Panc1 (cell line): ENCODE data around the gene DUT. TPM values are rescaled to one million over a fixed set of nuclear protein-coding genes. Genes with fewer than 3 reads are reported as not detected.

Experiments used
- ATAC-seq: fragments of 200-7000 bp; cut with Tn5 transposase; 2 replicates; pipeline ENCODE4 v1.9.1; 2020; ENCODE audit warnings: mild to moderate bottlenecking, moderate library complexity
- BruUV-seq: library from RNA; stranded (reverse); fragments of 400-500 nt; replicated peaks from 2 replicates; lab custom pipeline; 2021; lab: Mats Ljungman, UMichigan
- CTCF ChIA-PET: fragments of 300-600 bp; sonication (Branson Sonifier 250); formaldehyde crosslinking; loops from one replicate; lab custom pipeline; 2022; ENCODE audit warnings: antibody characterized with exemption; lab: Charles Lee
- POLR2A ChIA-PET: fragments of 300-600 bp; sonication (Branson Sonifier 250); formaldehyde crosslinking; loops from one replicate; lab custom pipeline; 2022; ENCODE audit warnings: antibody characterized with exemption; lab: Charles Lee
- DNase-seq: peaks from one replicate; pipeline ENCODE4 v3.0.0-alpha.2; 2010; ENCODE audit warnings: low read depth, low spot score
- H3K27ac ChIP-seq: 2 replicates; pipeline ENCODE4 v1.5.1; 2011; ENCODE audit warnings: mild to moderate bottlenecking, low read length, inconsistent platforms
- H3K27me3 ChIP-seq: fragments of 200-500 bp; sonication (Bioruptor generic); 2 replicates; pipeline ENCODE4 v1.6.0; 2014; ENCODE audit warnings: low read length, inconsistent platforms; ENCODE audit not compliant: control insufficient read depth, insufficient read depth
- H3K36me3 ChIP-seq: fragments of 200-500 bp; sonication (Bioruptor generic); 2 replicates; pipeline ENCODE4 v1.5.1; 2014; ENCODE audit warnings: inconsistent platforms, mild to moderate bottlenecking, low read length, moderate library complexity; ENCODE audit not compliant: control insufficient read depth, insufficient read depth
- H3K4me1 ChIP-seq: 2 replicates; pipeline ENCODE4 v1.5.1; 2011; ENCODE audit warnings: inconsistent platforms, mild to moderate bottlenecking, low read length, moderate library complexity; ENCODE audit not compliant: control insufficient read depth, insufficient read depth
- H3K4me3 ChIP-seq, 2 experiments: 2 replicates each; pipeline ENCODE4 v1.5.1; 2011 to 2012; ENCODE audit warnings: low read depth in 2 of 2, low read length in 2 of 2, mild to moderate bottlenecking in 2 of 2, inconsistent platforms in 1 of 2, moderate library complexity in 1 of 2
- H3K9me3 ChIP-seq: fragments of 200-500 bp; sonication (Bioruptor generic); 2 replicates; pipeline ENCODE4 v1.5.1; 2014; ENCODE audit warnings: low read depth, mild to moderate bottlenecking, inconsistent platforms, low read length, moderate library complexity; ENCODE audit not compliant: control insufficient read depth, insufficient read depth
- POLR2AphosphoS5 ChIP-seq: IDR thresholded peaks from 2 replicates; pipeline ENCODE4 v1.6.1; 2012; ENCODE audit warnings: mild to moderate bottlenecking, low read depth, low read length, moderate library complexity
- SIN3A ChIP-seq: IDR thresholded peaks from 2 replicates; pipeline ENCODE4 v1.6.1; 2012; ENCODE audit warnings: low read depth, mild to moderate bottlenecking, low read length, moderate library complexity, borderline replicate concordance; ENCODE audit not compliant: insufficient read depth
- TCF7L2 ChIP-seq: IDR thresholded peaks from 2 replicates; pipeline ENCODE4 v1.6.1; 2011; ENCODE audit warnings: mild to moderate bottlenecking, low read depth, low read length, inconsistent platforms
- in situ Hi-C: cut with HindIII; loops from 2 replicates; pipeline ENCODE4 v1.10.0; 2016; ENCODE audit warnings: low sequenced_read_pairs, low pct_unique_long_range_greater_than_20kb
- intact Hi-C: fragments of 100-400 bp; cut with micrococcal nuclease; formaldehyde crosslinking; loops from one replicate; pipeline ENCODE4 v1.10.0; 2022; ENCODE audit not compliant: unreplicated experiment
- total RNA-seq: library from RNA; stranded (reverse); gene quantifications from one replicate; pipeline ENCODE4 v1.2.1, GENCODE V29; 2021; ENCODE audit not compliant: unreplicated experiment
- TF ChIP-seq, protein P1 (sequence below), 2 experiments: IDR thresholded peaks; 2 replicates each; pipeline ENCODE4 v1.6.1; 2011 to 2012; ENCODE audit warnings: low read depth in 2 of 2, control low read depth in 1 of 2, low read length in 1 of 2, mild to moderate bottlenecking in 1 of 2, moderate library complexity in 1 of 2; ENCODE audit not compliant: insufficient read depth in 1 of 2
- TF ChIP-seq, protein P2 (sequence below): fragments of 450-650 bp; IDR thresholded peaks from 2 replicates; pipeline ENCODE4 v1.5.1; 2017; ENCODE audit warnings: mild to moderate bottlenecking

Gene DUT
- total RNA-seq, 1 experiment from 2014 or later: 220 TPM

DNA sequence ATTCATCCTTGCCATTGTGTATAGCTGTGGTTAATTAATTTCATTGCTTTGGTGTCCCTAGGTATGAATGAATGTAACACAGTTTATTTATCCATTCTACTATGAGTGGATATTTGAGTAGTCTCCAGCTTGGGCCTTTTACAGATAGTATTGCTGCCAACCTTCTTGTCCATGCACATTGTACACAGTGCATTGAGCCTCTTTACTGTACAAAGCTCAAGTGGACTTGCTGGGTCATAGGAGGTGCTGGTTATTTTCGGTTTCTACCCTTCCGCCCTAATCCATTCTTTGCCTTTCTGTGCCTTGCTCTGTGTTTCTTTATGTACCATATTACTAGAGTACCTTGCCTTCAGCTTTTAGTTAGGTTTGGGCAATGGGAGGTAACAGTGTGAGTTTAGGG lies 60.7 kb downstream of the DUT start:
- in situ Hi-C loops: no loop called here
- Histone ChIP-seq H3K4me1 (no peaks in the 10 kb centered on the region), H3K27me3 (no peaks in the 10 kb centered on the region), H3K36me3 (no peaks in the 10 kb centered on the region), H3K4me3 (no peak overlapping the region), H3K27ac (no peak overlapping the region), H3K9me3 (no peaks in the 10 kb centered on the region)
- CTCF ChIA-PET: no interaction called here
- intact Hi-C loops: no loop called here
- POLR2A ChIA-PET: no interaction called here
- no peak for ATAC-seq
- no peak for DNase-seq
- no TSS peak for BruUV-seq
- TF ChIP-seq, protein P1, sequence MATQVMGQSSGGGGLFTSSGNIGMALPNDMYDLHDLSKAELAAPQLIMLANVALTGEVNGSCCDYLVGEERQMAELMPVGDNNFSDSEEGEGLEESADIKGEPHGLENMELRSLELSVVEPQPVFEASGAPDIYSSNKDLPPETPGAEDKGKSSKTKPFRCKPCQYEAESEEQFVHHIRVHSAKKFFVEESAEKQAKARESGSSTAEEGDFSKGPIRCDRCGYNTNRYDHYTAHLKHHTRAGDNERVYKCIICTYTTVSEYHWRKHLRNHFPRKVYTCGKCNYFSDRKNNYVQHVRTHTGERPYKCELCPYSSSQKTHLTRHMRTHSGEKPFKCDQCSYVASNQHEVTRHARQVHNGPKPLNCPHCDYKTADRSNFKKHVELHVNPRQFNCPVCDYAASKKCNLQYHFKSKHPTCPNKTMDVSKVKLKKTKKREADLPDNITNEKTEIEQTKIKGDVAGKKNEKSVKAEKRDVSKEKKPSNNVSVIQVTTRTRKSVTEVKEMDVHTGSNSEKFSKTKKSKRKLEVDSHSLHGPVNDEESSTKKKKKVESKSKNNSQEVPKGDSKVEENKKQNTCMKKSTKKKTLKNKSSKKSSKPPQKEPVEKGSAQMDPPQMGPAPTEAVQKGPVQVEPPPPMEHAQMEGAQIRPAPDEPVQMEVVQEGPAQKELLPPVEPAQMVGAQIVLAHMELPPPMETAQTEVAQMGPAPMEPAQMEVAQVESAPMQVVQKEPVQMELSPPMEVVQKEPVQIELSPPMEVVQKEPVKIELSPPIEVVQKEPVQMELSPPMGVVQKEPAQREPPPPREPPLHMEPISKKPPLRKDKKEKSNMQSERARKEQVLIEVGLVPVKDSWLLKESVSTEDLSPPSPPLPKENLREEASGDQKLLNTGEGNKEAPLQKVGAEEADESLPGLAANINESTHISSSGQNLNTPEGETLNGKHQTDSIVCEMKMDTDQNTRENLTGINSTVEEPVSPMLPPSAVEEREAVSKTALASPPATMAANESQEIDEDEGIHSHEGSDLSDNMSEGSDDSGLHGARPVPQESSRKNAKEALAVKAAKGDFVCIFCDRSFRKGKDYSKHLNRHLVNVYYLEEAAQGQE (IDR thresholded peaks at IDR 0.05; ENCODE audit: insufficient read depth in 1 of 2, low read depth in 2 of 2, low read length in 1 of 2): no peak
- no peak for TF ChIP-seq TCF7L2
- no peak for TF ChIP-seq POLR2AphosphoS5
- TF ChIP-seq SIN3A: no peak
- TF ChIP-seq, protein P2, sequence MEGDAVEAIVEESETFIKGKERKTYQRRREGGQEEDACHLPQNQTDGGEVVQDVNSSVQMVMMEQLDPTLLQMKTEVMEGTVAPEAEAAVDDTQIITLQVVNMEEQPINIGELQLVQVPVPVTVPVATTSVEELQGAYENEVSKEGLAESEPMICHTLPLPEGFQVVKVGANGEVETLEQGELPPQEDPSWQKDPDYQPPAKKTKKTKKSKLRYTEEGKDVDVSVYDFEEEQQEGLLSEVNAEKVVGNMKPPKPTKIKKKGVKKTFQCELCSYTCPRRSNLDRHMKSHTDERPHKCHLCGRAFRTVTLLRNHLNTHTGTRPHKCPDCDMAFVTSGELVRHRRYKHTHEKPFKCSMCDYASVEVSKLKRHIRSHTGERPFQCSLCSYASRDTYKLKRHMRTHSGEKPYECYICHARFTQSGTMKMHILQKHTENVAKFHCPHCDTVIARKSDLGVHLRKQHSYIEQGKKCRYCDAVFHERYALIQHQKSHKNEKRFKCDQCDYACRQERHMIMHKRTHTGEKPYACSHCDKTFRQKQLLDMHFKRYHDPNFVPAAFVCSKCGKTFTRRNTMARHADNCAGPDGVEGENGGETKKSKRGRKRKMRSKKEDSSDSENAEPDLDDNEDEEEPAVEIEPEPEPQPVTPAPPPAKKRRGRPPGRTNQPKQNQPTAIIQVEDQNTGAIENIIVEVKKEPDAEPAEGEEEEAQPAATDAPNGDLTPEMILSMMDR: no peak

GRCh38 chr15:48392356-48392755 lies 61.1 kb downstream of the DUT start:
- no peak overlapping the region for H3K4me3 ChIP-seq
- CTCF ChIA-PET: no interaction called here
- ATAC-seq (no peak), DNase-seq (no peak)
- intact Hi-C loops (no loop called here), in situ Hi-C loops (no loop called here)
- BruUV-seq: no TSS peak
- no peaks in the 10 kb centered on the region for H3K4me1 ChIP-seq
- no peak for TF ChIP-seq SIN3A
- no peak for TF ChIP-seq TCF7L2
- TF ChIP-seq, protein P1 (IDR thresholded peaks at IDR 0.05; ENCODE audit: insufficient read depth in 1 of 2, low read depth in 2 of 2, low read length in 1 of 2): no peak
- TF ChIP-seq, protein P2: no peak
- TF ChIP-seq POLR2AphosphoS5: no peak
- H3K27ac ChIP-seq: no peak overlapping the region
- no peaks in the 10 kb centered on the region for H3K36me3 ChIP-seq
- H3K9me3 ChIP-seq: no peaks in the 10 kb centered on the region
- POLR2A ChIA-PET: no interaction called here
- no peaks in the 10 kb centered on the region for H3K27me3 ChIP-seq

Other genes with a start within 250 kb of the DUT start
- gene SLC24A5, start 210.4 kb upstream of the DUT start, total RNA-seq: not detected
- gene MYEF2, start 153.1 kb upstream of the DUT start, total RNA-seq: 71.3 TPM
- 0.05 TPM for gene CTXN2, start 139.8 kb upstream of the DUT start, total RNA-seq
- not detected for gene SLC12A1, start 125.1 kb upstream of the DUT start, total RNA-seq